GM12873 (cell line): ENCODE results near the gene SCML2.

Source experiments
- CTCF ChIP-seq: IDR thresholded peaks from 2 replicates; pipeline ENCODE4 v1.5.1; 2012; ENCODE audit warnings: low read depth, mild to moderate bottlenecking, moderate library complexity, low read length, control low read depth; ENCODE audit not compliant: insufficient read depth; ENCODE audit errors: missing control alignments

The SCML2 gene

DNA sequence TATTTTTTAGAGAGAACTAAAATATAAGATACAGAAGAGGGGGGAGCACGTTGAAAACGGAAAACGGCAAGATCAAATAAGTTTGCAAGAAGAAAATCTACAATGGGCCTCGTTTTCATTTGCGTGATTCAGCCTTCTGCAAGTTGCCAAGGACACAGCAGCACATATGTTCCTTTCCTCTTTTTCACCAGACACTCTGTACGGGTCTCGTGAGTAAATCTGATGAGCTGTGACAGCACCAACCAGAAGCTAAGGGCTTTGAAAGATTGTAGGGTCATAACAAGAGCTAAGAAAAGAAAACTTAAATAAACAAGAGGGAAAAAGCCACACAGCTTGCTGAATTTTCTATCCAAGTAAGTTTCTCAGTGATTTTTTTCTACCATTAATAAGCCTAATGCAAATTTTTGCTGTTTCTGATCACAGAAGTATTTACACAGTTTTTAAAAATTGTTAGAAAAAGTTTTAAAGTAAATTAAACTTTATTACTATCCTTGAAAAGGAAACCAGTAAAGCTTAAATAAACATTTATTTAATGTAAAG is 63.4 kb downstream of the SCML2 start:
- no peak for TF ChIP-seq CTCF

DNA sequence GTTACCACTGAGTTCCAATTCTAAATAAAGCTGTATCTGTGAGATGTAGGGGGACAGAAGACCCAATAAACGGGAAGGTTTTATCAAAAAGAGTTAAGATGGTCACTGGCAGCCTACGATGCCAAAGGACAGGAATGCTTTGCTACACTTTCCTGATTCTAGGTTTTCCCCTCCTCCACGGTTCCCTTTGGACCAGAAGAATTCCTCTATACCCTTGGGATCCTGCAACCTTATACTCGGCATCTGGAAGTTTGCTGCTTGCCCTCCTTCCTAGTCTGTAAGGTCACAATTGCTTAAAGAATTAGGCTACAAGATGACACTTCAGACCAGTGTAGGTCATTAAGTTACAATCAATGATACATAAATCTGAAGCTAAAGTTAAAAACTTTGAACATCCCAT is 64.3 kb downstream of the SCML2 start:
- no peak for TF ChIP-seq CTCF

DNA sequence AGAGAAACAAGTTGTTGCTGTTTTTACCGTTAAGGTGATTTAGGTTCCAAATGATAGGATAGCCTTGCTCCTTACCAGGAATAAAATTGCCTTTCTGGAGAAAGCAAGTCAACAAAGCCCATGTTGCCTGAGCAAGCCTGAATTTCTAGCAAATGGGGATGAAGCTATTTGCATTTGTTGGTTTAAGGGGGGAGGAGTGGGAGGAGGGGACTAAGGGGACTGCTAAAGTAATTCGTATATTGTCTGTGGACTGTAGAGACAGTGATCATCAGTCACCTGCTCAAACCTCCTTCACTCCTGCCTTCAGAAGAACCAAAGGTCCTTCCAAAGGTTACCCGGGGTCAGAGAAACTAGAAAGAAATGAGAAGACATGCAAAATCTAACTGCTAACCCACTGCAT is 65.8 kb downstream of the SCML2 start:
- no peak for TF ChIP-seq CTCF

- TF ChIP-seq CTCF: no peak
Observed at GRCh38 chrX:18286322-18286831, 68.1 kb downstream of the SCML2 start.

GRCh38 chrX:18278449-18278848 is 76.0 kb downstream of the SCML2 start:
- no peak for TF ChIP-seq CTCF

- no peak for TF ChIP-seq CTCF
Observed at GRCh38 chrX:18272222-18272621, 82.3 kb downstream of the SCML2 start.

GRCh38 chrX:18271725-18272124 is 82.8 kb downstream of the SCML2 start:
- no peak for TF ChIP-seq CTCF
